Hepatocyte (in vitro differentiated cells): Measurements from ENCODE around the gene DSCAML1. TPM values are rescaled to one million over a fixed set of nuclear protein-coding genes. Genes with fewer than 3 reads are reported as not detected.

Experiments
- DNase-seq: peaks from one replicate; pipeline ENCODE4 v3.0.0-alpha.2; 2016; ENCODE audit warnings: low spot score
- H2AFZ ChIP-seq: fragments of 200-600 bp; sonication (generic); 2 replicates; pipeline ENCODE4 v1.6.0; 2016; ENCODE audit warnings: antibody characterized with exemption, mild to moderate bottlenecking
- H3K27ac ChIP-seq: fragments of 200-600 bp; sonication (generic); 2 replicates; pipeline ENCODE4 v1.5.1; 2016; ENCODE audit warnings: mild to moderate bottlenecking
- H3K27me3 ChIP-seq: fragments of 200-600 bp; sonication (generic); 2 replicates; pipeline ENCODE4 v1.6.1; 2016
- H3K36me3 ChIP-seq: fragments of 200-600 bp; sonication (generic); replicated peaks from 2 replicates; pipeline ENCODE4 v1.5.1; 2016; ENCODE audit warnings: low read depth; ENCODE audit not compliant: insufficient read depth
- H3K4me1 ChIP-seq: fragments of 200-600 bp; sonication (generic); 2 replicates; pipeline ENCODE4 v1.5.1; 2016; ENCODE audit warnings: mild to moderate bottlenecking, moderate library complexity; ENCODE audit not compliant: insufficient read depth
- H3K4me2 ChIP-seq: fragments of 200-600 bp; sonication (generic); 2 replicates; pipeline ENCODE4 v1.6.0; 2016
- H3K4me3 ChIP-seq: fragments of 200-600 bp; sonication (generic); 2 replicates; pipeline ENCODE4 v1.5.1; 2016; ENCODE audit warnings: mild to moderate bottlenecking
- H3K79me2 ChIP-seq: fragments of 200-600 bp; sonication (generic); 2 replicates; pipeline ENCODE4 v1.6.0; 2017; ENCODE audit warnings: mild to moderate bottlenecking
- H3K9me2 ChIP-seq: fragments of 200-600 bp; sonication (generic); replicated peaks from 2 replicates; pipeline ENCODE4 v1.6.0; 2017; ENCODE audit warnings: mild to moderate bottlenecking; ENCODE audit not compliant: insufficient read depth
- H3K9me3 ChIP-seq: fragments of 200-600 bp; sonication (generic); 2 replicates; pipeline ENCODE4 v1.5.1; 2016; ENCODE audit warnings: low read depth, mild to moderate bottlenecking
- H4K20me1 ChIP-seq: fragments of 200-600 bp; sonication (generic); 2 replicates; pipeline ENCODE4 v1.6.0; 2016; ENCODE audit warnings: mild to moderate bottlenecking; ENCODE audit not compliant: insufficient read depth, poor library complexity, severe bottlenecking
- CTCF ChIP-seq: fragments of 200-600 bp; sonication (generic); IDR thresholded peaks from 2 replicates; pipeline ENCODE4 v1.5.1; 2016; ENCODE audit warnings: antibody characterized with exemption, mild to moderate bottlenecking; ENCODE audit not compliant: poor library complexity
- EZH2 ChIP-seq: fragments of 200-600 bp; sonication (generic); IDR thresholded peaks from 2 replicates; pipeline ENCODE4 v1.6.1; 2016; ENCODE audit warnings: antibody characterized with exemption, mild to moderate bottlenecking, borderline replicate concordance
- EZH2phosphoT487 ChIP-seq: fragments of 200-600 bp; sonication (generic); IDR thresholded peaks from one replicate; pipeline ENCODE4 v1.6.1; 2018; ENCODE audit warnings: antibody characterized with exemption, mild to moderate bottlenecking, low read depth, moderate library complexity; ENCODE audit not compliant: unreplicated experiment, severe bottlenecking
- WGBS: methylation state at CpG from one replicate; pipeline ENCODE4 v1.1.6; 2016; ENCODE audit warnings: low lambda C conversion rate; ENCODE audit errors: missing lambda C conversion rate; 5-methylcytosine and 5-hydroxymethylcytosine counted together
- polyA plus RNA-seq: library from polyadenylated mRNA; unstranded; fragments of >200 nt; fragmentation: Nextera tagmentation; extraction: Ambion mirVana; gene quantifications from 2 replicates; pipeline ENCODE4 v1.2.1, GENCODE V29; 2016
- total RNA-seq: library from RNA; depleted of rRNA; stranded (reverse); fragments of >200 nt; gene quantifications from 2 replicates; pipeline ENCODE4 v1.2.3, GENCODE V29; 2014

Gene DSCAML1
- total and polyA plus RNA-seq, 2 experiments from 2014 or later, result 0.46 to 2.6 TPM

DNA sequence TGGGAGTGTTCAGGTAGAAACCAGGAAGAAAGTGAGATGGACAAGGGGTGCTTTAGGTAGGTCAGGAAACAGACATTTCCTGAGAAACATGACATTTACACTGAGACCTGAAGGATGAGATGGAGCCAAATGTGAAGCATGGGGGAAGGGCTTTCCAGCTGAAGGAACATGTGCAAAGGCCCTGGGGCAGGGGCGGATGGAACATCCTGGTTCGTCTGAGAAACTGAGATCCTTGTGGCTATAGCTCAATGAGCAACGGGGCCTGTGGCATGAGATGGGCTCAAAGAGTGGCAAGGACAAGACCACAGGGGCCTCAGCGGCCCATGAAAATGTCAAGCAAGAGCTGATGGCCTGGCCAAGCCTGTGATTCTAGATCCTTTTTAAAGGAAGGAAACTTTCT is 127.4 kb downstream of the DSCAML1 start:
- Histone ChIP-seq H4K20me1 (no peaks in the 10 kb centered on the region), H3K4me2 (no peak overlapping the region), H3K4me1 (no peaks in the 10 kb centered on the region), H3K9me2 (no peaks in the 10 kb centered on the region), H3K4me3 (no peak overlapping the region), H2AFZ (no peak overlapping the region), H3K36me3 (no peaks in the 10 kb centered on the region), H3K9me3 (no peaks in the 10 kb centered on the region), H3K27me3 (peaks cover 4% of the 10 kb centered on the region), H3K79me2 (no peaks in the 10 kb centered on the region), H3K27ac (no peak overlapping the region)
- no peak for TF ChIP-seq EZH2
- no peak for DNase-seq
- WGBS, result 91% methylated on average over 4 of the region's 4 CpGs

- Histone ChIP-seq H3K9me2 (no peaks in the 10 kb centered on the region), H3K27ac (no peak overlapping the region)
- 88% methylated on average over 4 of the region's 4 CpGs for WGBS
Measured at GRCh38 chr11:117669062-117669461, 128.0 kb downstream of the DSCAML1 start.

DNA sequence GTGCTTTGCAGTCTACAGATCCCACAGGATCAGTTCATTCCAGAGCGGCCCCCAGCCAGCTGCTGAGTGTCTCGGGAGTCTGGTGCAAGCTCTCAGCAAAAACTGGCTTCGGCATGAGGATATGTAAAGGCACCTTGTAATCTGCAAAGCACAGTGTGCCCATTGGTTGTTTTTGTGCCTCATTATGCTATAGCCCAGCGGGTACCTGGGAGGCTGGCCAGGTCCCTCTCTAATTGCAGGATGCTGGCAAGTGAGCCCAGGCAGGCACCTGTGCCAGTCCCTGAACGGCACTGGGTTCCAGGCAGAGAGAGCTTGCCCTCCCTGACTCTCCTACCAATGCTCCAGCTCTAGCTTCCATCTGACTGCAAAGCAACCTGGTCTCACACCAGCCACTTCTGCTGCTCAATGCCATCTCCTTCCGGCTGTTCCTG is 128.7 kb downstream of the DSCAML1 start:
- no peak for DNase-seq
- Histone ChIP-seq H3K79me2 (no peaks in the 10 kb centered on the region), H3K4me2 (no peak overlapping the region), H3K9me3 (no peaks in the 10 kb centered on the region), H3K36me3 (no peaks in the 10 kb centered on the region), H4K20me1 (no peaks in the 10 kb centered on the region), H3K4me1 (peaks cover 11% of the 10 kb centered on the region), H2AFZ (no peak overlapping the region), H3K4me3 (no peak overlapping the region), H3K27me3 (no peaks in the 10 kb centered on the region), H3K27ac (no peak overlapping the region), H3K9me2 (no peaks in the 10 kb centered on the region)
- 84% methylated on average over 6 of the region's 6 CpGs for whole genome bisulfite sequencing
- TF ChIP-seq EZH2phosphoT487 (no peak), EZH2 (no peak), CTCF (no peak)

More at GRCh38 chr11:117669062-117669461, 128.0 kb downstream of the DSCAML1 start:
- no peaks in the 10 kb centered on the region for H3K9me3 ChIP-seq
- H3K27me3 ChIP-seq, result peaks cover 2% of the 10 kb centered on the region
- H3K4me1 ChIP-seq, result peaks cover 4% of the 10 kb centered on the region
- no peak for DNase-seq
- no peak overlapping the region for H3K4me3 ChIP-seq
- no peak overlapping the region for H2AFZ ChIP-seq
- no peak overlapping the region for H3K4me2 ChIP-seq
- no peak for TF ChIP-seq EZH2
- no peaks in the 10 kb centered on the region for H4K20me1 ChIP-seq
- H3K36me3 ChIP-seq, result no peaks in the 10 kb centered on the region
- no peaks in the 10 kb centered on the region for H3K79me2 ChIP-seq

GRCh38 chr11:117664897-117665296 is 132.1 kb downstream of the DSCAML1 start:
- Histone ChIP-seq H3K4me2 (no peak overlapping the region), H3K9me3 (no peaks in the 10 kb centered on the region), H3K4me3 (no peak overlapping the region), H3K79me2 (no peaks in the 10 kb centered on the region), H3K27ac (no peak overlapping the region), H3K27me3 (peaks cover 6% of the 10 kb centered on the region), H4K20me1 (no peaks in the 10 kb centered on the region), H2AFZ (no peak overlapping the region), H3K4me1 (peaks cover 14% of the 10 kb centered on the region), H3K9me2 (no peaks in the 10 kb centered on the region), H3K36me3 (no peaks in the 10 kb centered on the region)
- 73% methylated on average over 8 of the region's 8 CpGs for WGBS
- TF ChIP-seq CTCF (no peak), EZH2phosphoT487 (no peak), EZH2 (no peak)
- DNase-seq, result no peak
